Right lobe of liver (tissue), 4 donors: ENCODE data around the gene PAM16.
A peak's percentile ranks its signal among the peaks of the same experiment; 100 is the strongest.

Source experiments
- CTCF ChIP-seq, 4 donors: fragments of 200-600 bp in 3 of 4; fragments of 450-650 bp in 1 of 4; IDR thresholded peaks; one replicate each; pipeline versions ENCODE4 v1.5.1 to v1.8.0; 2016 to 2022; ENCODE audit warnings: antibody characterized with exemption in 4 of 4, mild to moderate bottlenecking in 2 of 4
- POLR2A ChIP-seq: fragments of 450-650 bp; IDR thresholded peaks from one replicate; pipeline ENCODE4 v1.6.1; 2017; ENCODE audit warnings: antibody characterized with exemption, mild to moderate bottlenecking
- donor health status: DM: no; HTN: no; CAD: no.
- donor health status: DM: no; HTN: no; CAD: no.
- donor health status: DM: no; HTN: yes; CAD: no.

- TF ChIP-seq CTCF (IDR thresholded peaks at IDR 0.05) = peak; percentile 91 to 97 (median 94)
- TF ChIP-seq POLR2A = no peak
Observed at GRCh38 chr16:4358831-4359561, 7.9 kb upstream of the PAM16 start.
